ENCODE results near the gene ARHGAP8.

ARHGAP8 gene

DNA sequence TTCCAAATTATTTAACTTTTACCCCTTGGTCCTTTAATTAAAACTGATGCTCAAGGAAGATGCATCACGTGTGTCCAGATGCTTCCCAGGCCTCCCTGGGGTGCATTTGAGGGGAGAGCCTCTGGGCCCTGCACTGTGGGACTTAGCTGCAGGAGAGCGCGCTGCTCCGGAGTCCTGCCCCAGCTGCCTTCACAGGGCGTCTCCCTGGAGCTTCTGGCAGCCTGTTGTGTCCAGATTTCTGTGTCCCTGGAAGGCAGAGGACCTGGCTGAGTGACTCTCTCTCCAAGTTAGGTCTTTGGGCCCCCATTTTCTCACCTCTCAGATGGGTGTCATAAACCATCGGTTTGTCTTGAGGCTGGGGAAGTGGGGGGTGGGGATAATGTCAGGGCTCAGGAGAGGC lies 3.0 kb downstream of the ARHGAP8 start:
- H3K4me3 ChIP-seq (replicated peaks; ENCODE audit: low read depth, low read length), result no peak overlapping the region
- TF ChIP-seq, protein P1, sequence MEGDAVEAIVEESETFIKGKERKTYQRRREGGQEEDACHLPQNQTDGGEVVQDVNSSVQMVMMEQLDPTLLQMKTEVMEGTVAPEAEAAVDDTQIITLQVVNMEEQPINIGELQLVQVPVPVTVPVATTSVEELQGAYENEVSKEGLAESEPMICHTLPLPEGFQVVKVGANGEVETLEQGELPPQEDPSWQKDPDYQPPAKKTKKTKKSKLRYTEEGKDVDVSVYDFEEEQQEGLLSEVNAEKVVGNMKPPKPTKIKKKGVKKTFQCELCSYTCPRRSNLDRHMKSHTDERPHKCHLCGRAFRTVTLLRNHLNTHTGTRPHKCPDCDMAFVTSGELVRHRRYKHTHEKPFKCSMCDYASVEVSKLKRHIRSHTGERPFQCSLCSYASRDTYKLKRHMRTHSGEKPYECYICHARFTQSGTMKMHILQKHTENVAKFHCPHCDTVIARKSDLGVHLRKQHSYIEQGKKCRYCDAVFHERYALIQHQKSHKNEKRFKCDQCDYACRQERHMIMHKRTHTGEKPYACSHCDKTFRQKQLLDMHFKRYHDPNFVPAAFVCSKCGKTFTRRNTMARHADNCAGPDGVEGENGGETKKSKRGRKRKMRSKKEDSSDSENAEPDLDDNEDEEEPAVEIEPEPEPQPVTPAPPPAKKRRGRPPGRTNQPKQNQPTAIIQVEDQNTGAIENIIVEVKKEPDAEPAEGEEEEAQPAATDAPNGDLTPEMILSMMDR (IDR thresholded peaks at IDR 0.05; ENCODE audit: low read depth, low read length, missing control alignments), result no peak
- DNase-seq (ENCODE audit: extremely low read depth, low read depth), result no peak

DNA sequence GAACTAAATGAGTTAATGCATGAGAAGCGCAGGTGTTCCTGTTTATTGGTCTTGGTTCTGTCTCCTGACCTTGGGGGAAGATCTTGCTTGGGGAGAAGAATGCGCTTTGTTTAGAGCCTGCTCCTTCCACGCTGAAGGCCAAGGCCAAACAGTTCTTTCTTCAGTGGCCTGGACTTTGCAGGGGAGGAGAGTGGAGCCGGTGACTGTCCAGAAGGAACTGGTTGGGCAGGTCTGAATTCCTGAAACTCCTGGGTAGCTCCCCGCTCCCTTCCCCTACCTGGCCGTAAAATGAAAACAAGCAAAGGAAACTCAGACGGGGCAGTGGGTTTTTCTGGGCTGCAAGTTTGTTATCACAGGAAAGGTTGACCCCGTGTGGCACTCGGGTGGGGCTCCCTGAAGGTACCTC lies 3.6 kb downstream of the ARHGAP8 start:
- no peak overlapping the region for H3K4me3 ChIP-seq (replicated peaks; ENCODE audit: low read depth, low read length)
- TF ChIP-seq, protein P1 (IDR thresholded peaks at IDR 0.05; ENCODE audit: low read depth, low read length, missing control alignments), result no peak
- no peak for DNase-seq (ENCODE audit: extremely low read depth, low read depth)

DNA sequence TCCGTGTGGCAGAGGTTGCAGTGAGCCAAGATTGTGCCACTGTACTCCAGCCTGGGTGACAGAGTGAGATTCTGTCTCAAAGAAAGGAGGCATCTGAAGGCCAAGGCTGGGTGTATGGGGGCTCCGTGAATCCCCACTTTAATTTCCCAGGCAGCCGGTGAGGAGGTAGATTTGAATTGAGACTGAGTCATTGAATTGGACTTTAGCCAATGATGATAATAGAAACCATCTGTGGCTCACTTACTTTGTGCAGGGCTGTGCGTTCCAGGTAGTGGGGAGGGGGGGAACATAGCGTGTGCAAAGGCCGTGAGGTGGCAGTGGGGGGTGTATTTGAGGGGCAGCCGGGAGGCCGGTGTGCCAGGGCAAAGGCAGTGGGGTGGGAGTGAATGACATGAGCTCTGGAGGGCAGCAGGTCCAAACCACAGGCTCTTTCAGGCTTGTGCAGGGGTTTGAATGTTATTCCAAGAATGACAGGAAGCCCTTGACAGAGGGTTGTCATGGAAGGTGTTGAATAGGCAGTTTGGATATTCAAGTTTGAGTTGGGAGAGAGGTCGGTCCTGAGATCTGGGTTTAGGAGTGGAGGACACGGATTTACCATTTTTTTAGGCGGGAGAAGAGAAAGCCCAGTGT lies 6.1 kb downstream of the ARHGAP8 start:
- peak; percentile 49 for DNase-seq (ENCODE audit: extremely low read depth, low read depth)
- H3K4me3 ChIP-seq (replicated peaks; ENCODE audit: low read depth, low read length), result no peak overlapping the region
- TF ChIP-seq, protein P1 (IDR thresholded peaks at IDR 0.05; ENCODE audit: low read depth, low read length, missing control alignments), result no peak

DNA sequence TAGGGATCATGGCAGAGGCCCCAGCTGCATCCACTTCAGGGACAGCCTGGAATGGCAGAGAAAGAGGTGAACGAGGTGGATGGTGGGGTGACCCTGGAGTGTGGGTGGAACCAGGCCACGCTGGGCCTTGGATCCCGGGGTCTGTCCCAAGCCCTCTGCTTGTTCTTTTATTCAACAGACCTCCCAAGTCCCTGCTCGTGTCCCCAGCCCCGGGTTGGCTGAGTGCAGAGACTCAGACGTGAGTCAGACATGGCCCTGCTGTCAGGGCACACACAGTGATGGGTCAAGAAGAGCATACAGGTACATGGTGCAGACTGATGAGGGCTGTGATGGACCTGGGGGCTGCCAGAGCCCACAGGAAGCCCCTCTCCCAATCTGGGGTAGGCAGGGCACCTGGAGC lies 6.6 kb downstream of the ARHGAP8 start:
- no peak for DNase-seq (ENCODE audit: extremely low read depth, low read depth)
- TF ChIP-seq, protein P1 (IDR thresholded peaks at IDR 0.05; ENCODE audit: low read depth, low read length, missing control alignments), result no peak
- H3K4me3 ChIP-seq (replicated peaks; ENCODE audit: low read depth, low read length), result no peak overlapping the region

DNA sequence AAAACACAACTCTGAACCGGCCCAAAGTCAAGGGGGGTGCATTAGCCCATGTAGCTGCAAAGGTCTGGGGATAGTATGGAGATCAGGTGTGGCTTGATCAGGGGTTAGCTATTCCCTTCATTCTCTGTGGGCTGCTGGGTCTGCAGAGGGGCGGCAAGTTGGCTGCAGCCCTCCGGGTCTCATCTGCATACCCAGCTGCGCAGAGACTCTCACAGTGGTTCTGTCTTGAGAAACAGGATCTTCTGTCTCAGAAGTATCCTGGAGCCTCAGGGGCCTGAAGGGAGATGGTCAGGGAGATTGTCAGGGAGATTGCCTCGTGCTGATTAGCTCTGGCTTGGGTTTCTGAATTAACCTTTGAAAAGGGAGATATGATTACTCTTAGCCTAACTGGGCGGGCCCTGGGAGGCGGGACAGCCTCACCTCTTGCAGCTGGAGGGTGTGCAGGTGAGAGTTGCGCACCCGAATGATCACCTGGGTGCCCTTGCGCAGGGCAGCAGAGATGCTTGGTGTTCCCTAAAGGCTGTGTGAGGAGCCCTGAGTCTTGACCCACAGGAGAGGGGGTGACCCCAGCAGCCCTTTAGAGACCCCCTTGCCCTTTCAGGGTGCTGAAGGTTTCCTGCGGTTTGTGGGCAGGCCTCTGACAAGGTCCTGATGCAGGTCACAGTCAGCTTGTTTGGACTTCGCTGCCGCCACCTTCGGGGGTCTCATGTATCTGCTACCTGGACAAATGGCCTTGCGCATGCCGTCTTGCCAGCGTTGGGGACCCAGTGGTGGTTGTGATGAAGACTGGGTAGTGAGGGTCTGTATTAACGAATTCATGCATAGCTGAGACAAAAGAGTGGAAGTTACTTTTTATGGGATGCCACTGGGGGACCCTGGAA lies 7.3 kb downstream of the ARHGAP8 start:
- TF ChIP-seq, protein P1 (IDR thresholded peaks at IDR 0.05; ENCODE audit: low read depth, low read length, missing control alignments), result no peak
- no peak overlapping the region for H3K4me3 ChIP-seq (replicated peaks; ENCODE audit: low read depth, low read length)
- DNase-seq (ENCODE audit: extremely low read depth, low read depth), result no peak

DNA sequence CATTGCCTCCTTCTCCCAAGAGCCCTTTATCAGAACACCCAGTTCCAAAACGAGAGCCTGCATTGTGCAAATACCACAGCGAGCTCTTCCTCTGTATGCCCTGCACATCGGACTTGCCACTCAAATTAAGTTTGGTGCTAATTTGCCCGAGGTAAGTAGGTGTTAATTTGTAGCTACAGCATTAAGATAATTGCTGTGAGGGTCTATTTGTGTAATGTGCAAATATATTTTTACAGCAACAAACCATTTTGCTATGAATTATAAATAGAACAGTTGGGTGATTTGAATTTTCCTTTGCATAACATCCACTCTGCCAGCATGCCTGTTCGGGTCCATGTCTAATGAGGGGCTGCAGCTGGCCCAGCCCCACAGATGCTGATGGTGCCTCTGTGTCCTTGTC lies 8.1 kb downstream of the ARHGAP8 start:
- no peak for DNase-seq (ENCODE audit: extremely low read depth, low read depth)
- TF ChIP-seq, protein P1 (IDR thresholded peaks at IDR 0.05; ENCODE audit: low read depth, low read length, missing control alignments), result no peak

More for the DNA sequence above, 8.1 kb downstream of the ARHGAP8 start:
- H3K4me3 ChIP-seq (replicated peaks; ENCODE audit: low read depth, low read length), result no peak overlapping the region

All from HFF-Myc (cell line).